Skeletal muscle tissue (tissue), 4 donors: ENCODE measurements around the gene PDS5A. TPM values are rescaled to one million over a fixed set of nuclear protein-coding genes. Genes with fewer than 3 reads are reported as not detected.
"Not testable (repeated sequence)": the region's sequence is repeated elsewhere in the genome, so short reads cannot be mapped to it uniquely, and the experiment has no call there.

Experiments used
- H3K27ac ChIP-seq: one replicate; pipeline ENCODE4 v1.7.0; 2013; ENCODE audit warnings: mild to moderate bottlenecking, low read depth, low read length, inconsistent platforms
- H3K27me3 ChIP-seq, 3 donors: one replicate each; pipeline ENCODE4 v1.7.0; 2013; ENCODE audit warnings: low read length in 3 of 3; ENCODE audit not compliant: control insufficient read depth in 3 of 3, insufficient read depth in 3 of 3
- H3K36me3 ChIP-seq, 3 donors: one replicate each; pipeline ENCODE4 v1.7.0; 2013; ENCODE audit warnings: low read length in 3 of 3; ENCODE audit not compliant: control insufficient read depth in 3 of 3, insufficient read depth in 3 of 3
- H3K4me1 ChIP-seq, 3 donors: one replicate each; pipeline ENCODE4 v1.7.0; 2013; ENCODE audit warnings: low read length in 3 of 3, mild to moderate bottlenecking in 3 of 3; ENCODE audit not compliant: control insufficient read depth in 3 of 3, insufficient read depth in 3 of 3
- H3K4me3 ChIP-seq, 3 donors: one replicate each; pipeline ENCODE4 v1.7.0; 2013; ENCODE audit warnings: low read length in 3 of 3
- H3K9ac ChIP-seq, 3 donors: one replicate each; pipeline ENCODE4 v1.7.0; 2013; ENCODE audit warnings: low read length in 3 of 3, mild to moderate bottlenecking in 3 of 3, moderate library complexity in 2 of 3, low read depth in 1 of 3
- H3K9me3 ChIP-seq, 3 donors: one replicate each; pipeline ENCODE4 v1.7.0; 2013; ENCODE audit warnings: low read length in 3 of 3; ENCODE audit not compliant: control insufficient read depth in 3 of 3
- total RNA-seq: library from RNA; depleted of rRNA; stranded (reverse); fragments of >200 nt; gene quantifications from one replicate; pipeline ENCODE4 v1.2.3, GENCODE V29; 2014
- donor health status: Osteomylitis.

The PDS5A gene
- 56.4 TPM for total RNA-seq

GRCh38 chr4:39977489-39978377, at the start of gene PDS5A:
Gene PDS5A (minus strand): TSS chr4:39977911. CDS start chr4:39976577, 1,334 bp downstream.
- Histone ChIP-seq H3K9me3 (no peaks in the 10 kb centered on the region), H3K27ac (peak within 1 kb of the TSS; percentile 89), H3K27me3 (no peaks in the 10 kb centered on the region), H3K9ac (peak within 1 kb of the TSS; percentile 85 to 94 (median 90)), H3K4me3 (peak within 1 kb of the TSS; percentile 83 to 85 (median 85)), H3K4me1 (peaks cover 3 to 11% (median 8%) of the 10 kb centered on the region in 3 donors), H3K36me3 (peaks cover 5 to 6% (median 5%) of the 10 kb centered on the region in 3 donors)

GRCh38 chr4:40024049-40024448, 46.3 kb upstream of the PDS5A start:
- H3K9ac ChIP-seq, H3K27me3 ChIP-seq, H3K36me3 ChIP-seq, H3K9me3 ChIP-seq, H3K4me3 ChIP-seq, H3K4me1 ChIP-seq, H3K27ac ChIP-seq: not testable (repeated sequence)

GRCh38 chr4:40021116-40021515, 43.4 kb upstream of the PDS5A start:
- not testable (repeated sequence) for H3K9me3 ChIP-seq, H3K4me1 ChIP-seq, H3K9ac ChIP-seq, H3K27me3 ChIP-seq, H3K27ac ChIP-seq, H3K4me3 ChIP-seq, H3K36me3 ChIP-seq

- no peak overlapping the region for H3K9ac ChIP-seq
- H3K9me3 ChIP-seq = no peaks in the 10 kb centered on the region
- no peak overlapping the region for H3K27ac ChIP-seq
- H3K36me3 ChIP-seq = no peaks in the 10 kb centered on the region
- H3K4me3 ChIP-seq = no peak overlapping the region
- H3K27me3 ChIP-seq = no peaks in the 10 kb centered on the region
- no peaks in the 10 kb centered on the region for H3K4me1 ChIP-seq
Observed at GRCh38 chr4:40020221-40020620, 42.5 kb upstream of the PDS5A start.

GRCh38 chr4:40016007-40016406, 38.3 kb upstream of the PDS5A start:
- Histone ChIP-seq H3K4me3 (no peak overlapping the region), H3K27me3 (no peaks in the 10 kb centered on the region), H3K9ac (no peak overlapping the region), H3K9me3 (no peaks in the 10 kb centered on the region), H3K27ac (no peak overlapping the region), H3K4me1 (no peaks in the 10 kb centered on the region), H3K36me3 (no peaks in the 10 kb centered on the region)

DNA sequence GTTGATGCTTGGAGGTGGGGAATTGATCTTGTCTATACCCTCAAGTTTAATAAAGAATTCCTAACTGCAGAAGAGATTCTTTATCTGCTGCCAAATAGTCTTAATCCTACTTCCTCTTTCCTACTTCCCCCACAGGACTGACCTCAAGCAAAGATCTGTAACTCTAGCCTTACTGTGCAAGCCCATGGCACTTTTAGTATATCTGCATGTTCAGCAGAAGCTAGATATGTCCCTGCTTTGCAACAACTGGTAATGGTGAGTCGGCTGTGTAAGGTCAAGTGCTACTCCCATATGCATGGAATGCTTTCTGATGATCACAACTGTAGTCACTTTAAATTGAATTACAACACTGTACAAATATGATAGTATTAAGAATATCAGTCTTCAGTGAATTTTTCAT, 26.3 kb upstream of the PDS5A start:
- Histone ChIP-seq H3K9me3 (no peaks in the 10 kb centered on the region), H3K27ac (no peak overlapping the region), H3K9ac (no peak overlapping the region)

GRCh38 chr4:40000711-40001110, 23.0 kb upstream of the PDS5A start:
- Histone ChIP-seq H3K4me1 (no peaks in the 10 kb centered on the region), H3K4me3 (no peak overlapping the region), H3K36me3 (no peaks in the 10 kb centered on the region), H3K9me3 (no peaks in the 10 kb centered on the region), H3K9ac (no peak overlapping the region), H3K27me3 (no peaks in the 10 kb centered on the region), H3K27ac (no peak overlapping the region)

More for the DNA sequence above, 26.3 kb upstream of the PDS5A start:
- Histone ChIP-seq H3K36me3 (no peaks in the 10 kb centered on the region), H3K4me1 (no peaks in the 10 kb centered on the region), H3K4me3 (no peak overlapping the region), H3K27me3 (no peaks in the 10 kb centered on the region)

DNA sequence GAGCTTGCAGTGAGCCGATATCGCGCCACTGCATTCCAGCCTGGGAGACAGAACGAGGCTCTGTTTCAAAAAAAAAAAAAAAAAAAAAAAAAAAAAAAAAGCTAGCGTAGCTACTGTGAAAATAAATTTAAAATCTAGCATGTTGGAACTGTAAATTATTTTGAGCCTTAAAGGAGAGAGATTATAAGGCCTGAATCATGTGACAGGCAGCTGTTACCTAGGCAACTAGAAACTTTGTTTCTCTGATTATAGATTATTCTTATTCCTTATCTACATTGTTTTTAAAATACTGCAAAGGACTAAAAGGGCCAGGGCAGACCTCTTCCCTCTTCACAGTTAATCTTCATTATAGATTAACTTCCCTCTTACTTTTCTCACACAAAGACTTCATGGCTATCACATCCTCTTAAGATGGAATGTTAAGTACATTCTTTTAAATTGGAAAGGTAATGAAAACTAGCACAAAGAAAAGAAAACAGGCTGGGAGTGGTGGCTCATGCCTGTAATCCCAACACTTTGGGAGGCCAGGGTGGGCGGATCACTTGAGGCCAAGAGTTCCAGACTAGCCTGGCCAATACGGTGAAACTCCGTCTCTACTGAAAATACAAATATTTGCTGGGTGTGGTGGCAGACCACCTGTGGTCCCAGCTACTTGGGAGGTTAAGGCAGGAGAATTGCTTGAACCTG, 21.1 kb upstream of the PDS5A start:
- Histone ChIP-seq H3K27ac (no peak overlapping the region), H3K9ac (no peak overlapping the region), H3K4me3 (no peak overlapping the region), H3K4me1 (no peaks in the 10 kb centered on the region), H3K9me3 (no peaks in the 10 kb centered on the region), H3K36me3 (no peaks in the 10 kb centered on the region), H3K27me3 (no peaks in the 10 kb centered on the region)

- Histone ChIP-seq H3K27me3 (no peaks in the 10 kb centered on the region), H3K4me1 (no peaks in the 10 kb centered on the region), H3K4me3 (no peak overlapping the region), H3K9me3 (no peaks in the 10 kb centered on the region), H3K27ac (no peak overlapping the region), H3K9ac (no peak overlapping the region), H3K36me3 (no peaks in the 10 kb centered on the region)
Observed at GRCh38 chr4:39996811-39997210, 19.1 kb upstream of the PDS5A start.

- Histone ChIP-seq H3K27ac (no peak overlapping the region), H3K4me3 (no peak overlapping the region), H3K9me3 (no peaks in the 10 kb centered on the region), H3K9ac (no peak overlapping the region), H3K27me3 (no peaks in the 10 kb centered on the region), H3K36me3 (no peaks in the 10 kb centered on the region), H3K4me1 (no peaks in the 10 kb centered on the region)
Observed at GRCh38 chr4:39994406-39994805, 16.7 kb upstream of the PDS5A start.
